NCI-H1417 (cell line): ENCODE measurements around the gene SERPINA3.
"Not testable (repeated sequence)": the region's sequence is repeated elsewhere in the genome, so short reads cannot be mapped to it uniquely, and the experiment has no call there.

Source experiments
- DNase-seq, 3 experiments: peaks; one replicate each; lab custom pipeline; 2025; lab: John Stamatoyannopoulos, UW

SERPINA3 gene

GRCh38 chr14:94584591-94585280 lies 27.5 kb upstream of the SERPINA3 start:
- DNase-seq, result no peak

GRCh38 chr14:94586635-94587034 lies 25.6 kb upstream of the SERPINA3 start:
- no peak for DNase-seq

- no peak for DNase-seq
Measured at GRCh38 chr14:94588311-94588710, 23.9 kb upstream of the SERPINA3 start.

- no peak for DNase-seq
Measured at GRCh38 chr14:94591073-94591472, 21.1 kb upstream of the SERPINA3 start.

- no peak for DNase-seq
Measured at GRCh38 chr14:94591871-94592270, 20.3 kb upstream of the SERPINA3 start.

- no peak for DNase-seq
Measured at GRCh38 chr14:94592457-94592856, 19.7 kb upstream of the SERPINA3 start.

GRCh38 chr14:94593376-94593748 lies 18.8 kb upstream of the SERPINA3 start:
- no peak for DNase-seq

GRCh38 chr14:94593749-94594431 lies 18.3 kb upstream of the SERPINA3 start:
- no peak for DNase-seq

GRCh38 chr14:94594441-94594840 lies 17.8 kb upstream of the SERPINA3 start:
- DNase-seq, result no peak

GRCh38 chr14:94595912-94596311 lies 16.3 kb upstream of the SERPINA3 start:
- DNase-seq, result no peak

- no peak for DNase-seq
Measured at GRCh38 chr14:94596361-94596760, 15.8 kb upstream of the SERPINA3 start.

- DNase-seq, result no peak
Measured at GRCh38 chr14:94597788-94598187, 14.4 kb upstream of the SERPINA3 start.

GRCh38 chr14:94598506-94598815 lies 13.7 kb upstream of the SERPINA3 start:
- no peak for DNase-seq

- peak in 1 of 3 experiments; percentile 11 for DNase-seq
Measured at GRCh38 chr14:94598816-94599655, 13.2 kb upstream of the SERPINA3 start.

- no peak for DNase-seq
Measured at GRCh38 chr14:94599656-94600004, 12.6 kb upstream of the SERPINA3 start.

GRCh38 chr14:94600148-94600545 lies 12.0 kb upstream of the SERPINA3 start:
- DNase-seq, result no peak

- DNase-seq, result no peak
Measured at GRCh38 chr14:94601884-94602391, 10.3 kb upstream of the SERPINA3 start.

- no peak for DNase-seq
Measured at GRCh38 chr14:94602722-94603121, 9.5 kb upstream of the SERPINA3 start.

GRCh38 chr14:94605361-94605760 lies 6.8 kb upstream of the SERPINA3 start:
- DNase-seq, result no peak

GRCh38 chr14:94608966-94609365 lies 3.2 kb upstream of the SERPINA3 start:
- DNase-seq, result not testable (repeated sequence)

GRCh38 chr14:94611179-94611578 lies 1.0 kb upstream of the SERPINA3 start:
- DNase-seq, result no peak

- DNase-seq, result no peak
Measured at GRCh38 chr14:94612580-94613554, 676 bp downstream of the SERPINA3 start.
